HG03060 (cell line): ENCODE data around the gene NELFA.

Source experiments
- ATAC-seq: cut with Tn5 transposase; IDR thresholded peaks from one replicate; pipeline ENCODE4 v1.9.1; 2021; ENCODE audit warnings: low read depth, moderate number of reproducible peaks; ENCODE audit not compliant: unreplicated experiment

Gene NELFA

GRCh38 chr4:1983846-1984405 lies 24.8 kb downstream of the NELFA start:
- ATAC-seq = no peak

GRCh38 chr4:1983053-1983845 lies 25.5 kb downstream of the NELFA start:
- no peak for ATAC-seq

- no peak for ATAC-seq
Observed at GRCh38 chr4:1982124-1983052, 26.4 kb downstream of the NELFA start.

- ATAC-seq = no peak
Observed at GRCh38 chr4:1981251-1982058, 27.3 kb downstream of the NELFA start.

GRCh38 chr4:1980561-1981041 lies 28.2 kb downstream of the NELFA start:
- no peak for ATAC-seq

GRCh38 chr4:1979477-1980196 lies 29.1 kb downstream of the NELFA start:
- ATAC-seq = no peak

- no peak for ATAC-seq
Observed at GRCh38 chr4:1978741-1979476, 29.9 kb downstream of the NELFA start.

- no peak for ATAC-seq
Observed at GRCh38 chr4:1978226-1978625, 30.5 kb downstream of the NELFA start.

- ATAC-seq = no peak
Observed at GRCh38 chr4:1976416-1977352, 32.1 kb downstream of the NELFA start.

GRCh38 chr4:1975880-1976279 lies 32.9 kb downstream of the NELFA start:
- no peak for ATAC-seq

- no peak for ATAC-seq
Observed at GRCh38 chr4:1975391-1975801, 33.4 kb downstream of the NELFA start.

GRCh38 chr4:1974840-1975239 lies 33.9 kb downstream of the NELFA start:
- no peak for ATAC-seq

- no peak for ATAC-seq
Observed at GRCh38 chr4:1973661-1974060, 35.1 kb downstream of the NELFA start.

GRCh38 chr4:1973218-1973617 lies 35.6 kb downstream of the NELFA start:
- no peak for ATAC-seq

- no peak for ATAC-seq
Observed at GRCh38 chr4:1972414-1972813, 36.4 kb downstream of the NELFA start.

GRCh38 chr4:1971456-1972200 lies 37.1 kb downstream of the NELFA start:
- ATAC-seq = no peak

- ATAC-seq = no peak
Observed at GRCh38 chr4:1970926-1971325, 37.8 kb downstream of the NELFA start.
